22Rv1 (cell line): ENCODE results near the gene POLR1H.

ENCODE experiments used
- CTCF ChIP-seq: fragments of 450-650 bp; IDR thresholded peaks from 2 replicates; pipeline ENCODE4 v1.5.1; 2017; ENCODE audit warnings: mild to moderate bottlenecking
- ZFX ChIP-seq: fragments of 450-650 bp; IDR thresholded peaks from 2 replicates; pipeline ENCODE4 v1.6.1; 2017; ENCODE audit warnings: antibody characterized with exemption, borderline replicate concordance

- no peak for TF ChIP-seq CTCF
- TF ChIP-seq ZFX, result no peak
Measured at GRCh38 chr6:30031381-30031780, 29.7 kb upstream of the POLR1H start.
